A549 (cell line): ENCODE results near the gene BFSP2. TPM values are rescaled to one million over a fixed set of nuclear protein-coding genes. Genes with fewer than 3 reads are reported as not detected.

Source experiments
- ATAC-seq, 2 experiments: fragments of 200-7000 bp in 1 of 2; fragments of >200 bp in 1 of 2; cut with Nextera tagmentation in 1 of 2; cut with Tn5 transposase in 1 of 2; 3 replicates each; pipeline versions ENCODE4 v1.8.0 to v1.9.1; 2018 to 2020; ENCODE audit warnings: mild to moderate bottlenecking in 1 of 2, moderate library complexity in 1 of 2
- CTCF ChIA-PET: fragments of 300-600 bp; sonication (Branson Sonifier 250); formaldehyde crosslinking; extraction: SDS; loops from one replicate; lab custom pipeline; 2021; ENCODE audit warnings: antibody characterized with exemption, inconsistent platforms; lab: Yijun Ruan, JAX
- POLR2A ChIA-PET: fragments of 350-600 bp; formaldehyde crosslinking; extraction: SDS; loops from one replicate; lab custom pipeline; 2021; ENCODE audit warnings: antibody characterized with exemption, inconsistent platforms; lab: Yijun Ruan, JAX
- DNase-seq, 2 experiments: peaks; one replicate each; pipeline versions ENCODE4 v3.0.0 to v3.0.0-alpha.2; 2011 to 2016; ENCODE audit warnings: low read depth in 1 of 2, low spot score in 1 of 2
- FAIRE-seq: peaks from 2 replicates; lab custom pipeline; 2011; peaks lifted over from hg19 to GRCh38; lab: Jason Lieb, UNC
- H3K27ac ChIP-seq, 2 experiments: fragments of >200 bp; sonication (Bioruptor Twin); formaldehyde crosslinking; 3 replicates each; pipeline ENCODE4 v1.5.1; 2016 to 2017
- H3K4me1 ChIP-seq: fragments of >200 bp; sonication (Bioruptor Twin); formaldehyde crosslinking; 3 replicates; pipeline ENCODE4 v1.6.1; 2016
- H3K4me2 ChIP-seq: fragments of >200 bp; sonication (Bioruptor Twin); formaldehyde crosslinking; 3 replicates; pipeline ENCODE4 v1.6.1; 2016
- H3K4me3 ChIP-seq: fragments of >200 bp; sonication (Bioruptor Twin); formaldehyde crosslinking; 3 replicates; pipeline ENCODE4 v1.5.1; 2016
- H3K9me3 ChIP-seq: fragments of >200 bp; sonication (Bioruptor Twin); formaldehyde crosslinking; 3 replicates; pipeline ENCODE4 v1.6.1; 2016
- ATOH8 ChIP-seq: fragments of 250-450 bp; sonication (Bioruptor Pico); IDR thresholded peaks from 2 replicates; pipeline ENCODE4 v1.5.0; 2020; ENCODE audit warnings: low read depth, mild to moderate bottlenecking, moderate library complexity
- BCL3 ChIP-seq: fragments of >200 bp; sonication (Bioruptor Twin); formaldehyde crosslinking; IDR thresholded peaks from 3 replicates; pipeline ENCODE4 v1.6.1; 2016
- BHLHE40 ChIP-seq: IDR thresholded peaks from 2 replicates; pipeline ENCODE4 v1.6.1; 2012; ENCODE audit warnings: low read depth, low read length, inconsistent platforms
- CBX2 ChIP-seq: fragments of 200-600 bp; sonication (generic); IDR thresholded peaks from 2 replicates; pipeline ENCODE4 v1.6.1; 2016; ENCODE audit warnings: low read depth, mild to moderate bottlenecking, borderline replicate concordance
- CHD2 ChIP-seq: fragments of 150-350 bp; IDR thresholded peaks from 2 replicates; pipeline ENCODE4 v1.6.1; 2014; ENCODE audit warnings: low read length; ENCODE audit not compliant: partially characterized antibody
- CHD4 ChIP-seq: fragments of 200-600 bp; sonication (generic); IDR thresholded peaks from 2 replicates; pipeline ENCODE4 v1.6.1; 2016; ENCODE audit warnings: antibody characterized with exemption, mild to moderate bottlenecking, borderline replicate concordance
- CTCF ChIP-seq: fragments of >200 bp; sonication (Bioruptor Twin); formaldehyde crosslinking; IDR thresholded peaks from 3 replicates; pipeline ENCODE4 v1.5.1; 2016
- EP300 ChIP-seq, 2 experiments: fragments of >200 bp; sonication (Bioruptor Twin); formaldehyde crosslinking; IDR thresholded peaks; 2 replicates in 1 of 2; 3 replicates in 1 of 2; pipeline ENCODE4 v1.6.1; 2016 to 2017
- FOSB ChIP-seq: fragments of 250-450 bp; sonication (Bioruptor Pico); IDR thresholded peaks from 2 replicates; pipeline ENCODE4 v1.5.0; 2020; ENCODE audit warnings: mild to moderate bottlenecking, moderate library complexity
- GATA3 ChIP-seq: IDR thresholded peaks from 2 replicates; pipeline ENCODE4 v1.6.1; 2012; ENCODE audit warnings: borderline replicate concordance
- HDAC2 ChIP-seq: fragments of 200-600 bp; sonication (generic); IDR thresholded peaks from 2 replicates; pipeline ENCODE4 v1.6.1; 2016
- HEYL ChIP-seq: fragments of 250-450 bp; sonication (Bioruptor Pico); IDR thresholded peaks from 2 replicates; pipeline ENCODE4 v1.8.0; 2021; ENCODE audit warnings: mild to moderate bottlenecking, moderate library complexity
- HMGXB4 ChIP-seq: fragments of 250-450 bp; sonication (Bioruptor Pico); IDR thresholded peaks from 2 replicates; pipeline ENCODE4 v1.5.0; 2021; ENCODE audit warnings: mild to moderate bottlenecking, moderate library complexity, borderline replicate concordance
- HOXA7 ChIP-seq: fragments of 250-450 bp; sonication (Bioruptor Pico); IDR thresholded peaks from 2 replicates; pipeline ENCODE4 v1.5.0; 2020; ENCODE audit warnings: mild to moderate bottlenecking, moderate library complexity
- MAX ChIP-seq: IDR thresholded peaks from 2 replicates; pipeline ENCODE4 v1.6.1; 2012
- MYC ChIP-seq: IDR thresholded peaks from 2 replicates; pipeline ENCODE4 v1.6.1; 2012; ENCODE audit warnings: mild to moderate bottlenecking, inconsistent platforms, low read length, improper control_type of control experiment, borderline replicate concordance
- NFE2L2 ChIP-seq: fragments of 150-350 bp; conservative IDR thresholded peaks from 2 replicates; pipeline ENCODE4 v1.6.1; 2014; ENCODE audit warnings: low read length
- NPAS2 ChIP-seq: fragments of 250-450 bp; sonication (Bioruptor Pico); IDR thresholded peaks from 2 replicates; pipeline ENCODE4 v1.8.0; 2022; ENCODE audit warnings: mild to moderate bottlenecking, moderate library complexity, borderline replicate concordance
- RCOR1 ChIP-seq: fragments of 150-350 bp; IDR thresholded peaks from 2 replicates; pipeline ENCODE4 v1.6.1; 2014; ENCODE audit warnings: antibody characterized with exemption, low read length, low read depth
- REST ChIP-seq: fragments of 200-600 bp; sonication (generic); IDR thresholded peaks from 2 replicates; pipeline ENCODE4 v1.6.1; 2016; ENCODE audit warnings: antibody characterized with exemption, mild to moderate bottlenecking, moderate library complexity
- RFX5 ChIP-seq: fragments of 450-650 bp; IDR thresholded peaks from 2 replicates; pipeline ENCODE4 v1.7.1; 2014; ENCODE audit warnings: antibody characterized with exemption, mild to moderate bottlenecking, moderate library complexity
- TP53 ChIP-seq: fragments of 250-450 bp; sonication (Bioruptor Pico); IDR thresholded peaks from 2 replicates; pipeline ENCODE4 v1.5.0; 2021; ENCODE audit warnings: mild to moderate bottlenecking, moderate library complexity
- ZSCAN20 ChIP-seq: fragments of 250-450 bp; sonication (Bioruptor Pico); IDR thresholded peaks from 2 replicates; pipeline ENCODE4 v1.8.0; 2022; ENCODE audit warnings: mild to moderate bottlenecking, moderate library complexity
- WGBS: methylation state at CpG from one replicate; pipeline ENCODE4 v1.1.6; 2017; ENCODE audit errors: missing lambda C conversion rate; 5-methylcytosine and 5-hydroxymethylcytosine counted together
- polyA plus RNA-seq, 4 experiments: library from polyadenylated mRNA; depleted of rRNA in 3 of 4; stranded (reverse); fragments of >200 nt; fragmentation: RNase III in 1 of 4; extraction: RNeasy Plus Mini Kit Qiagen cat#74134 plus additional on column Dnase treatment in 1 of 4; gene quantifications; 2 replicates in 3 of 4; 3 replicates in 1 of 4; pipeline ENCODE4 v1.2.3, GENCODE V29; 2011 to 2017

The BFSP2 gene
- polyA plus RNA-seq, 2 of the 4 experiments (the other 2 are of a cell fraction), result 0.18 TPM; not detected in 1

GRCh38 chr3:133479401-133479800, 79.5 kb downstream of the BFSP2 start:
- H3K4me3 ChIP-seq, result no peak overlapping the region
- no peak for TF ChIP-seq NPAS2 (CRISPR knock-in tag)
- no peak for TF ChIP-seq CTCF
- TF ChIP-seq TP53, result no peak
- no peak for TF ChIP-seq FOSB (CRISPR knock-in tag)
- no peak for TF ChIP-seq GATA3
- TF ChIP-seq RCOR1, result no peak
- no peaks in the 10 kb centered on the region for H3K9me3 ChIP-seq
- FAIRE-seq (no peak), DNase-seq (no peak), ATAC-seq (no peak)
- CTCF ChIA-PET, result interaction anchor here (1.4 to 1.8 kb wide), 3 partner anchors 9 to 99 kb away, joined by 3 to 6 read pairs (median 5); no protein-coding TSS in a partner anchor
- 72% methylated on average over 2 of the region's 2 CpGs for WGBS
- no peak overlapping the region for H3K4me2 ChIP-seq
- H3K27ac ChIP-seq, result no peak overlapping the region
- POLR2A ChIA-PET, result interaction anchor here (1.1 to 1.2 kb wide), 2 partner anchors 94 to 99 kb away, joined by 3 read pairs; partner anchors contain the start of gene CDV3
- H3K4me1 ChIP-seq, result no peaks in the 10 kb centered on the region

- no peak for FAIRE-seq
- Histone ChIP-seq H3K4me1 (no peaks in the 10 kb centered on the region), H3K9me3 (0 out of 3 replicates have a peak, but pooled peaks cover 2% of the 10 kb centered on the region), H3K4me2 (no peak overlapping the region), H3K27ac (no peak overlapping the region), H3K4me3 (no peak overlapping the region)
- POLR2A ChIA-PET, result interaction anchor here (1.1 to 1.2 kb wide), 2 partner anchors 93 to 98 kb away, joined by 3 read pairs; partner anchors contain the start of gene CDV3
- ATAC-seq, result no peak
- TF ChIP-seq MYC (no peak), ATOH8 (CRISPR knock-in tag) (no peak), HDAC2 (no peak), NFE2L2 (no peak), BCL3 (no peak), HOXA7 (CRISPR knock-in tag) (no peak), HMGXB4 (CRISPR knock-in tag) (no peak), BHLHE40 (no peak), REST (no peak), CTCF (no peak), ZSCAN20 (CRISPR knock-in tag) (no peak), CHD4 (no peak), RFX5 (no peak), CHD2 (no peak), HEYL (no peak), MAX (no peak), NPAS2 (CRISPR knock-in tag) (no peak), CBX2 (no peak), EP300 (IDR thresholded peaks at IDR 0.05) (no peak)
- 71% methylated on average over 7 of the region's 7 CpGs for WGBS
- CTCF ChIA-PET, result interaction anchor here (1.4 to 1.8 kb wide), 2 partner anchors 9 to 97 kb away, joined by 5 to 6 read pairs; no protein-coding TSS in a partner anchor
- no peak for DNase-seq
Observed at GRCh38 chr3:133479895-133480669, 80.2 kb downstream of the BFSP2 start.
